ENCODE data around the gene CYFIP1.

DNA sequence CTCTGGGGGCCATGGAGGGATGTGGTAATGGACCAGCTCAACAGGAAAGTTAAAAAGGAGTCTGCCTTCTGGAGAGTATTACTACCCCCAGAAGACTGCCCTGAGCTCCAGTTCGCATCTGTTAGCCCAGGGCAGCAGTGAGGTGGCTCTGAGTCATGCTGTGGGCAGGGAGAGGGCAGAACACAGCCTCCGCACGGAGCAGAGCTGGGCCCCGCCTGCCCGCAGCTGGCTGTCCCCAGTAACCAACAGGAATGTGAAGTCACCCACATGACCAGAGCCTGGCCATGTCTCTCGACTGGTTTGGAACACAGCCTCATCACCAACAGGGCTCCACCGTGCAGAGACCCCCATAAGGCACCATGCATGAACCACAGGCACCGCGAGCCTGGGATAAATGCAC, 62.1 kb downstream of the CYFIP1 start:
- TF ChIP-seq POLR2A (IDR thresholded peaks at IDR 0.05) = no peak
- TF ChIP-seq, protein P1, sequence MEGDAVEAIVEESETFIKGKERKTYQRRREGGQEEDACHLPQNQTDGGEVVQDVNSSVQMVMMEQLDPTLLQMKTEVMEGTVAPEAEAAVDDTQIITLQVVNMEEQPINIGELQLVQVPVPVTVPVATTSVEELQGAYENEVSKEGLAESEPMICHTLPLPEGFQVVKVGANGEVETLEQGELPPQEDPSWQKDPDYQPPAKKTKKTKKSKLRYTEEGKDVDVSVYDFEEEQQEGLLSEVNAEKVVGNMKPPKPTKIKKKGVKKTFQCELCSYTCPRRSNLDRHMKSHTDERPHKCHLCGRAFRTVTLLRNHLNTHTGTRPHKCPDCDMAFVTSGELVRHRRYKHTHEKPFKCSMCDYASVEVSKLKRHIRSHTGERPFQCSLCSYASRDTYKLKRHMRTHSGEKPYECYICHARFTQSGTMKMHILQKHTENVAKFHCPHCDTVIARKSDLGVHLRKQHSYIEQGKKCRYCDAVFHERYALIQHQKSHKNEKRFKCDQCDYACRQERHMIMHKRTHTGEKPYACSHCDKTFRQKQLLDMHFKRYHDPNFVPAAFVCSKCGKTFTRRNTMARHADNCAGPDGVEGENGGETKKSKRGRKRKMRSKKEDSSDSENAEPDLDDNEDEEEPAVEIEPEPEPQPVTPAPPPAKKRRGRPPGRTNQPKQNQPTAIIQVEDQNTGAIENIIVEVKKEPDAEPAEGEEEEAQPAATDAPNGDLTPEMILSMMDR (IDR thresholded peaks at IDR 0.05) = no peak

Data from sigmoid colon (tissue), 3 donors.